WERI-Rb-1 (cell line): Measurements from ENCODE around the gene PREP.

Experiments used
- DNase-seq: peaks from one replicate; pipeline ENCODE4 v3.0.0-alpha.2; 2020
- H3K27ac ChIP-seq: fragments of 250-450 bp; sonication (Bioruptor Pico); 2 replicates; pipeline ENCODE4 v1.5.1; 2020; ENCODE audit warnings: mild to moderate bottlenecking, moderate library complexity
- H3K27me3 ChIP-seq: fragments of 250-450 bp; sonication (Bioruptor Pico); 2 replicates; pipeline ENCODE4 v1.5.1; 2021; ENCODE audit warnings: mild to moderate bottlenecking, low read depth, moderate library complexity; ENCODE audit not compliant: insufficient read depth, severe bottlenecking
- H3K36me3 ChIP-seq: fragments of 250-450 bp; sonication (Bioruptor Pico); 2 replicates; pipeline ENCODE4 v1.5.1; 2020; ENCODE audit warnings: mild to moderate bottlenecking, moderate library complexity
- H3K4me3 ChIP-seq: 2 replicates; pipeline ENCODE4 v1.5.1; 2011; ENCODE audit warnings: low read depth, mild to moderate bottlenecking, control low read depth, low read length
- H3K9me3 ChIP-seq: fragments of 250-450 bp; sonication (Bioruptor Pico); 2 replicates; pipeline ENCODE4 v1.5.1; 2021; ENCODE audit warnings: mild to moderate bottlenecking, moderate library complexity; ENCODE audit not compliant: severe bottlenecking
- TF ChIP-seq, protein P1 (sequence below): IDR thresholded peaks from 2 replicates; pipeline ENCODE4 v1.5.1; 2011; ENCODE audit warnings: low read depth, mild to moderate bottlenecking, control low read depth, inconsistent platforms, low read length

The PREP gene

DNA sequence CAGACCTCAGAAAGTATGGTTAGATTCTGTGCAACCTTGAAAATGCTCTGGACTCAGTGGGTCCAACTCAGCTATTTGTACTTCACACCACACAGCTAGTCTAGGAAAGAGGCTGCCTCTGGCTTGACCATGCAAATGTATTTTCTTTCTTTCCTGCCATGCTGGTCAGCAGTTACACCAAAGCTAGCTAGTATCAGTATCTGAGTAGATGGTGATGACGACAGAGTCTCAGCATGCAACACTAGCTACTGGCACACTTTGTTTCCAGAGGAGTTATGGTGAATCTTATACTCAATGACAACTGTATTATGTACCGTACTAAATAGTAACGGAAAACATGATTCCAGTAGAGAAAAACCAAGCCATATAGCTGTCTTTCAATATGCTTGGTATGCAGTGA, 126.5 kb downstream of the PREP start:
- no peak for DNase-seq
- H3K36me3 ChIP-seq, result peaks cover 7% of the 10 kb centered on the region; the same call in 1 of the 2 replicates
- H3K27me3 ChIP-seq, result no peaks in the 10 kb centered on the region
- no peak overlapping the region for H3K27ac ChIP-seq
- no peaks in the 10 kb centered on the region for H3K9me3 ChIP-seq
- no peak overlapping the region for H3K4me3 ChIP-seq
- TF ChIP-seq, protein P1, sequence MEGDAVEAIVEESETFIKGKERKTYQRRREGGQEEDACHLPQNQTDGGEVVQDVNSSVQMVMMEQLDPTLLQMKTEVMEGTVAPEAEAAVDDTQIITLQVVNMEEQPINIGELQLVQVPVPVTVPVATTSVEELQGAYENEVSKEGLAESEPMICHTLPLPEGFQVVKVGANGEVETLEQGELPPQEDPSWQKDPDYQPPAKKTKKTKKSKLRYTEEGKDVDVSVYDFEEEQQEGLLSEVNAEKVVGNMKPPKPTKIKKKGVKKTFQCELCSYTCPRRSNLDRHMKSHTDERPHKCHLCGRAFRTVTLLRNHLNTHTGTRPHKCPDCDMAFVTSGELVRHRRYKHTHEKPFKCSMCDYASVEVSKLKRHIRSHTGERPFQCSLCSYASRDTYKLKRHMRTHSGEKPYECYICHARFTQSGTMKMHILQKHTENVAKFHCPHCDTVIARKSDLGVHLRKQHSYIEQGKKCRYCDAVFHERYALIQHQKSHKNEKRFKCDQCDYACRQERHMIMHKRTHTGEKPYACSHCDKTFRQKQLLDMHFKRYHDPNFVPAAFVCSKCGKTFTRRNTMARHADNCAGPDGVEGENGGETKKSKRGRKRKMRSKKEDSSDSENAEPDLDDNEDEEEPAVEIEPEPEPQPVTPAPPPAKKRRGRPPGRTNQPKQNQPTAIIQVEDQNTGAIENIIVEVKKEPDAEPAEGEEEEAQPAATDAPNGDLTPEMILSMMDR, result no peak

DNA sequence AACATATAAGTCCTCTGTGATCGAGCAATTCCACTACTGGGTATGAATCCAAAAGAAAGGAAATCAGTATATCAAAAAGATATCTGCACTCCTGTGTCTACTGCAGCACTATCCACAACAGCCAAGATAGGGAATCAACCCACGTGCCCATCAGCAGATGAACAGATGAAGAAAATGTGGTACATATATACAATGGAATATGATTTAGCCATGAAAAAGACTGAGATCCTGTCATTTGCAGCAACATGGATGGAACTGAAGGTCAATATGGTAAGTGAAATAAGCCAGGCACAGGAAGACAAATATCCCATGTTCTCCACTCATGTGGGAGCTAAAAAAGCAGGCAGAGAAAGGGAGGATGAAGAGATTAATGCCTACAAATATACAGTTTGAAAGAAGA, 127.3 kb downstream of the PREP start:
- Histone ChIP-seq H3K36me3 (peaks cover 4% of the 10 kb centered on the region; the same call in 1 of the 2 replicates), H3K27ac (no peak overlapping the region), H3K4me3 (no peak overlapping the region), H3K9me3 (no peaks in the 10 kb centered on the region), H3K27me3 (no peaks in the 10 kb centered on the region)
- DNase-seq, result no peak
- TF ChIP-seq, protein P1, result no peak

DNA sequence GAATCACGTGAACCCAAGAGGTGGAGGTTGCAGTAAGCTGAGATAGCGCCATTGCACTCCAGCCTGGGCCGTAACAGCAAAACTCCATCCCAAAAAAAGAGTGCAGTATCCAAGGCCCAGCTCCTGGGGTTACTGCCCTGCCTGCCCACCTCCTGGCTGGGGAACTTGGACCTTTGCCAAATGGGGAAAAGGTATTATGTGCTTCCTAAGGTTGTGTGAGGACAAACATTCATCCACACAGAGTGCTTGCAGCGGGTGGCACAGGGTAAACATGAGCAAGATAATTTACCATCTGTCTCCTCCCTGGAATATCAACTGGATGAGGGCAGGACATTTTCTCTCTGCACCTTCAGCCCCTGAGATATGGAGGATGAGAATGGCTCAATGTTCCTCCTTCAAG, 128.2 kb downstream of the PREP start:
- H3K9me3 ChIP-seq, result no peaks in the 10 kb centered on the region
- TF ChIP-seq, protein P1, result no peak
- no peak for DNase-seq
- H3K36me3 ChIP-seq, result peaks cover 4% of the 10 kb centered on the region; the same call in 1 of the 2 replicates
- no peak overlapping the region for H3K4me3 ChIP-seq
- H3K27ac ChIP-seq, result no peak overlapping the region
- H3K27me3 ChIP-seq, result no peaks in the 10 kb centered on the region

DNA sequence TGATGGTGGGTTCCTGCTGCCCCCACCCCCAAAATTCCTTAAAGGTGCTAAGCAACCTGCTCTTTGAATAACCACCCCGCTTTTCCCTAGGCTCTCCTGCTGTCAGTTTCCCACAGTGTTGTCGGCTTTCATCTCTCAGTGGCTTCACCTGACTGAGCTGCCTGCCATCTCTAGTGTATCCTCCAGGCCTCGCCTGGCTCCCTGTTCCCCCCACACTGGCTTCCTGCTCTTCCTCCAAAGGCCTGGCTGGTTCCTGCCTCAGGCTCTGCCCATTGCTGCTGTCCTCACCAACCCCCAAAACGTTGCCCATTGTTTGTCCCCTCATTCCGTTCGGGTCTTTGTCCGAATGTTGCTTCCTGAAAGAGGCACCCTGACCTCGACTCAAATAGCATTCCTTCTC, 129.3 kb downstream of the PREP start:
- Histone ChIP-seq H3K4me3 (no peak overlapping the region), H3K9me3 (no peaks in the 10 kb centered on the region), H3K36me3 (peaks cover 4% of the 10 kb centered on the region; the same call in 1 of the 2 replicates), H3K27ac (no peak overlapping the region), H3K27me3 (no peaks in the 10 kb centered on the region)
- no peak for DNase-seq
- TF ChIP-seq, protein P1, result no peak

DNA sequence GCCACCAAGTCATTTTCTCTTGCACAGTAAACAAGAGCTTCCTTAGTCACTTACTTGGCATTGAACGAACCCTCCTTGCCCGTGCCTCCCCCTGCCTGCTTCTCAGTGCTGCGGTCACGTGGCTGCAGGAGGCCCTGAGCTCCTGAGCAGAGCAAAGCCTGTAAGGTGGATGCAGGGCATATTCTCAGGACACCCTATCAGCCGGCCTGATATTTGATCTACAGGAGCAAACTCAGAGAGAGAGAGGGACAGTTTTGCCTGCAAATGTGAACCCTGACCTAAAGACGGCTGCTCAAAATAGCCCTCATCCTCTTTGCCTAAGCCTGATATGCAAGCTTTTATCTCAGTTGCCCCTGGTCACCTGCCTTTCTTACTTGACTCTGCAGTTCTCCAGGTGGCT, 130.1 kb downstream of the PREP start:
- H3K27ac ChIP-seq, result no peak overlapping the region
- DNase-seq, result peak; percentile 70
- no peaks in the 10 kb centered on the region for H3K9me3 ChIP-seq
- TF ChIP-seq, protein P1, result no peak
- peaks cover 3% of the 10 kb centered on the region; the same call in 1 of the 2 replicates for H3K36me3 ChIP-seq
- H3K27me3 ChIP-seq, result no peaks in the 10 kb centered on the region
- no peak overlapping the region for H3K4me3 ChIP-seq

DNA sequence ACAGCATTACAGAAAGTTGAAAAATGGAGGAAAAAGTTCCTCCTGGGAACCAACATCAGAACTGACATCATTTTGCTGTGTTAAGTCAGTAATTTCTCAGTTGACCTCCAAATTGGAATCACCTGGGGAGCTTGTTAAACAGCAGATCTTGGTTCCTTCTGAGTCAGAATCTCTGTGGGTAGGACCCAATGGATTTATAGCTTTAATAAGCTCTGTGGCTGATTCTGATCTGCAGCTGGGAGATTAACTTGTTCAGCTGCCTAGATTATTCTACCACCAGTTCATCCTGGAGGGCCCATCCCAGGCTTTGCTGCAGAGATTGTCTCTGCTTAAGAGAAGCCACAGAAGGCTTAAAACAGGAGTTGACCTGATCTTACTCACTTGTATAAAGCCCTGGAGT, 132.4 kb downstream of the PREP start:
- peaks cover 5% of the 10 kb centered on the region for H3K9me3 ChIP-seq
- H3K27me3 ChIP-seq, result no peaks in the 10 kb centered on the region
- H3K36me3 ChIP-seq, result no peaks in the 10 kb centered on the region
- DNase-seq, result peak; percentile 87
- H3K27ac ChIP-seq, result no peak overlapping the region
- TF ChIP-seq, protein P1, result no peak
- H3K4me3 ChIP-seq, result no peak overlapping the region
